Natural killer cell (primary cell): ENCODE measurements around the gene ADM. TPM values are rescaled to one million over a fixed set of nuclear protein-coding genes. Genes with fewer than 3 reads are reported as not detected.

Source experiments
- ATAC-seq, 3 donors: fragments of 150-1000 bp in 2 of 3; fragments of 200-7000 bp in 1 of 3; cut with Tn5 transposase; 1 replicate in 1 of 3; 2 replicates in 2 of 3; pipeline ENCODE4 v1.10.0; 2021; ENCODE audit warnings: mild to moderate bottlenecking in 2 of 3, moderate library complexity in 2 of 3
- DNase-seq, 2 donors: peaks; one replicate each; pipeline versions ENCODE4 v3.0.0 to v3.0.0-alpha.2; 2013 to 2021; ENCODE audit warnings: mixed read lengths in 1 of 2
- H3K27ac ChIP-seq: one replicate; pipeline ENCODE4 v1.5.1; 2013; ENCODE audit warnings: mild to moderate bottlenecking, low read length
- H3K27me3 ChIP-seq: one replicate; pipeline ENCODE4 v1.6.1; 2013; ENCODE audit warnings: low read length; ENCODE audit not compliant: control insufficient read depth, insufficient read depth
- H3K36me3 ChIP-seq: one replicate; pipeline ENCODE4 v1.6.1; 2013; ENCODE audit warnings: low read length; ENCODE audit not compliant: control insufficient read depth, insufficient read depth
- H3K4me1 ChIP-seq: one replicate; pipeline ENCODE4 v1.6.1; 2013; ENCODE audit warnings: low read length; ENCODE audit not compliant: control insufficient read depth, insufficient read depth
- H3K4me3 ChIP-seq: one replicate; pipeline ENCODE4 v1.5.1; 2013; ENCODE audit warnings: low read length
- H3K9me3 ChIP-seq: one replicate; pipeline ENCODE4 v1.6.1; 2013; ENCODE audit warnings: low read length; ENCODE audit not compliant: control insufficient read depth, insufficient read depth
- H3K27ac Mint-ChIP-seq, 2 donors: one replicate each; pipeline ENCODE4 v1.8.0; 2022; ENCODE audit warnings: mild to moderate bottlenecking in 2 of 2, mixed read lengths in 2 of 2, moderate library complexity in 1 of 2
- H3K27me3 Mint-ChIP-seq, 2 donors: one replicate each; pipeline ENCODE4 v1.8.0; 2022; ENCODE audit warnings: low read depth in 2 of 2, mixed read lengths in 2 of 2
- H3K36me3 Mint-ChIP-seq: one replicate; pipeline ENCODE4 v1.8.0; 2022; ENCODE audit warnings: mixed read lengths
- H3K4me1 Mint-ChIP-seq, 2 donors: one replicate each; pipeline ENCODE4 v1.8.0; 2022; ENCODE audit warnings: mixed read lengths in 2 of 2
- H3K4me3 Mint-ChIP-seq: one replicate; pipeline ENCODE4 v1.8.0; 2022; ENCODE audit warnings: mild to moderate bottlenecking, moderate library complexity, mixed read lengths
- H3K9me3 Mint-ChIP-seq, 2 donors: one replicate each; pipeline ENCODE4 v1.8.0; 2022; ENCODE audit warnings: mixed read lengths in 2 of 2
- WGBS: methylation state at CpG from one replicate; pipeline ENCODE4 v1.1.7; 2013; ENCODE audit warnings: missing lambda C conversion rate; ENCODE audit not compliant: insufficient coverage; 5-methylcytosine and 5-hydroxymethylcytosine counted together
- intact Hi-C: fragments of 100-400 bp; cut with micrococcal nuclease; formaldehyde crosslinking; loops from one replicate; pipeline ENCODE4 v1.14.2; 2022
- total RNA-seq, 4 donors: library from RNA; stranded (reverse); fragments of 120-200 nt in 1 of 4; gene quantifications; one replicate each; pipeline versions ENCODE4 v1.2.3 to v1.2.4, GENCODE V29; 2013 to 2022
- TF ChIP-seq, protein P1 (sequence below): fragments of 200-600 bp; IDR thresholded peaks from one replicate; pipeline ENCODE4 v1.8.0; 2022; ENCODE audit warnings: antibody characterized with exemption

The ADM gene
- total RNA-seq, 3 donors from 2014 or later (not counting 1 experiment from before 2014, with no cell fraction given) = 0.82 to 7.0 (median 5.8) TPM

DNA sequence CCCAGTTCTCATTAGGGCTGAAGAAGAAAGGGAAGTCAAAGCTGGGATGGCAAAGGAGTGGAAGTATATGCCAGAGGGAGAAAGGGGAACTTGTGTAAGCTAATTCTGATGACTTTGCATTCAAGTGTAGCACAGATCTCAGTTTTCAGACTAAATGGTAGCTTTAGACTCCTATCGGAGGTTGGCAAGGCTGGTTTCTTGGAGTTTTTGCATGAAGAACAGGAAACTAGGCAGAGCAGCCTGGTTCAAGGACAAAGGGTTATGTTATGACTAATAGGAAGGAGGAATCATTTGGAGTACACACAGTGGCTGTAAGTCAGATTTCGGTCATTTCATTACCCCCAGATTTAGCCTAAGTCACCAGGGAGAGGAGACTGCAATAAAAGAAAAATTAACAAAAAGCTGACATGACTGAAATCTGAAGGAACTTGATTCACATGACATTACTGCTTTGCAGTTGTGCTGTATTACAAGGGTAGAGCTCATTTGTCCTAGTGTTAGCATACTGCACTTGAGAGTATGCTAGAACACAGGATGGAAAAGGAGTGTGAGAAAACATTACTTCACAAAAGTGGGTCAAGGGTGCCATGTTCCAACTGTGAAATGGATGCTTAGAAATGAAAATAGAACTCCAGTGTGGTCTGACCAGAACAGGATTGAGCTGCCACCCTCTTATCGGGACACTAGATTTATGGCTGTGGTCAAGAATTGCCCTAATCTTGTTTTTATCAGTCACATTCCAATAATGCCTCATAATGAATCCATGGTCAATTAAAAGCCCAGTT lies 23.6 kb downstream of the ADM start:
- ATAC-seq (no peak), DNase-seq (no peak)
- no peaks in the 10 kb centered on the region for H3K4me1 Mint-ChIP-seq
- Histone ChIP-seq H3K36me3 (no peaks in the 10 kb centered on the region), H3K9me3 (no peaks in the 10 kb centered on the region), H3K4me1 (no peaks in the 10 kb centered on the region), H3K27ac (no peak overlapping the region), H3K27me3 (no peaks in the 10 kb centered on the region), H3K4me3 (no peak overlapping the region)
- 77% methylated on average over 3 of the region's 3 CpGs for WGBS
- H3K4me3 Mint-ChIP-seq = no peak overlapping the region
- no peak overlapping the region for H3K27ac Mint-ChIP-seq
- H3K9me3 Mint-ChIP-seq = no peaks in the 10 kb centered on the region
- intact Hi-C loops = no loop called here
- H3K36me3 Mint-ChIP-seq = no peaks in the 10 kb centered on the region
- TF ChIP-seq, protein P1, sequence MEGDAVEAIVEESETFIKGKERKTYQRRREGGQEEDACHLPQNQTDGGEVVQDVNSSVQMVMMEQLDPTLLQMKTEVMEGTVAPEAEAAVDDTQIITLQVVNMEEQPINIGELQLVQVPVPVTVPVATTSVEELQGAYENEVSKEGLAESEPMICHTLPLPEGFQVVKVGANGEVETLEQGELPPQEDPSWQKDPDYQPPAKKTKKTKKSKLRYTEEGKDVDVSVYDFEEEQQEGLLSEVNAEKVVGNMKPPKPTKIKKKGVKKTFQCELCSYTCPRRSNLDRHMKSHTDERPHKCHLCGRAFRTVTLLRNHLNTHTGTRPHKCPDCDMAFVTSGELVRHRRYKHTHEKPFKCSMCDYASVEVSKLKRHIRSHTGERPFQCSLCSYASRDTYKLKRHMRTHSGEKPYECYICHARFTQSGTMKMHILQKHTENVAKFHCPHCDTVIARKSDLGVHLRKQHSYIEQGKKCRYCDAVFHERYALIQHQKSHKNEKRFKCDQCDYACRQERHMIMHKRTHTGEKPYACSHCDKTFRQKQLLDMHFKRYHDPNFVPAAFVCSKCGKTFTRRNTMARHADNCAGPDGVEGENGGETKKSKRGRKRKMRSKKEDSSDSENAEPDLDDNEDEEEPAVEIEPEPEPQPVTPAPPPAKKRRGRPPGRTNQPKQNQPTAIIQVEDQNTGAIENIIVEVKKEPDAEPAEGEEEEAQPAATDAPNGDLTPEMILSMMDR = no peak
- H3K27me3 Mint-ChIP-seq = peaks cover 17 to 21% of the 10 kb centered on the region in 2 donors

DNA sequence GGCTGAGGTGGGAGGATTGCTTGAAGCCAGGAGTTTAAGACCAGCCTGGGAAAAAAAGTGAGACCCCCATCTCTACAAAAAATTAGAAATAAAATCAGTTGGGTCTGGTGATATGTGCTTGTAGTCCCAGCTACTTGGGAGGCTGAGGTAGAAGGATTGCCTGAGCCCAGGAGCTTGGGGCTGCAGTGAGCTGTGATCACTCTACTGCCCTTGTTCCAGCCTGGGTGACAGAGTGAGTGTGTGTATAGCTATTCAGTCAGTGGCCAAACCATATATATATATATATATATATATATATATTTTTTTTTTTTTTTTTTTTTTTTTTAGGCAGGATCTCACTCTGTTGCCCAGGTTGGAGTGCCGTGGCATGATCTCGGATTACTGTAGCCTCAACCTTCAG lies 24.5 kb downstream of the ADM start:
- Mint-ChIP-seq H3K4me1 (no peaks in the 10 kb centered on the region), H3K4me3 (no peak overlapping the region), H3K27me3 (peaks cover 14 to 21% of the 10 kb centered on the region in 2 donors), H3K36me3 (no peaks in the 10 kb centered on the region), H3K27ac (no peak overlapping the region), H3K9me3 (no peaks in the 10 kb centered on the region)
- DNase-seq (no peak), ATAC-seq (no peak)
- Histone ChIP-seq H3K9me3 (no peaks in the 10 kb centered on the region), H3K4me3 (no peak overlapping the region), H3K36me3 (no peaks in the 10 kb centered on the region), H3K27me3 (no peaks in the 10 kb centered on the region), H3K4me1 (no peaks in the 10 kb centered on the region), H3K27ac (no peak overlapping the region)
- intact Hi-C loops = no loop called here
- 92% methylated on average over 2 of the region's 2 CpGs for WGBS
- TF ChIP-seq, protein P1 = no peak

DNA sequence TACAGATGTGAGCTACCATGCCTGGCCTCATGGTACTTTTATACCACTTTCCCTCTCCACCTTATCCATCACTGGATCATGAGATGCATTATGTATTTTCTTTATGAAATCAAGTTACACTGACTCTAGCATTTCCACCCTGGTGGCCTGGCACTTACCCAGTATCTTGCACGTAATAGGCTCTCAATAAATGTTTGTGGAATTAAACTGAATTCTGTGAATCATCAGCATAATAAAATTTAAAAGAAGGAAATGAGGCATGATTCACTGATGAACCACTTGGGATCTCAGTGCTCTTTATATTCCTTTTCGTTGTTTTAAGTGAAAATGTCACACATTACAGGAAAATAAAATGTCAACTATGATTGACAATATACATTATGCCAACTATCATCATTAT lies 25.1 kb downstream of the ADM start:
- WGBS = 100% methylated on average over 1 of the region's 2 CpGs
- Mint-ChIP-seq H3K9me3 (no peaks in the 10 kb centered on the region), H3K27me3 (peaks cover 17 to 22% of the 10 kb centered on the region in 2 donors), H3K4me1 (no peaks in the 10 kb centered on the region), H3K4me3 (no peak overlapping the region), H3K36me3 (no peaks in the 10 kb centered on the region), H3K27ac (no peak overlapping the region)
- Histone ChIP-seq H3K27ac (no peak overlapping the region), H3K36me3 (no peaks in the 10 kb centered on the region), H3K4me3 (no peak overlapping the region), H3K9me3 (no peaks in the 10 kb centered on the region), H3K4me1 (no peaks in the 10 kb centered on the region), H3K27me3 (no peaks in the 10 kb centered on the region)
- intact Hi-C loops = no loop called here
- TF ChIP-seq, protein P1 = no peak
- DNase-seq (no peak), ATAC-seq (no peak)
